Measurements from ENCODE around the gene TMEM150B. TPM values are rescaled to one million over a fixed set of nuclear protein-coding genes. Genes with fewer than 3 reads are reported as not detected.

TMEM150B gene
- polyA plus RNA-seq, 2 of the 4 experiments (the other 2 are of a cell fraction), result 0.26 to 0.39 TPM

GRCh38 chr19:55279340-55279739 is 45.8 kb downstream of the TMEM150B start:
- ATAC-seq (no peak), FAIRE-seq (no peak), DNase-seq (ENCODE audit: low read depth in 1 of 2, low spot score in 1 of 2) (no peak)
- POLR2A ChIA-PET, result interaction anchor here (0.6 to 1.9 kb wide), 8 partner anchors 10 to 320 kb away, joined by 3 to 19 read pairs (median 4); partner anchors contain the start of genes FIZ1, TMEM238 and UBE2S
- Histone ChIP-seq H3K4me2 (peak overlapping the region; percentile 88), H3K27ac (peak overlapping the region; percentile 80 to 92), H3K4me3 (peak overlapping the region; percentile 75), H3K4me1 (peaks cover 26% of the 10 kb centered on the region), H3K9me3 (no peaks in the 10 kb centered on the region)
- CTCF ChIA-PET, result interaction anchor here (1.1 to 5.8 kb wide), 9 partner anchors 10 to 139 kb away, joined by 3 to 37 read pairs (median 6); partner anchors contain the start of genes PPP6R1 and TMEM238
- no peak for TF ChIP-seq CHD4 (IDR thresholded peaks at IDR 0.05; ENCODE audit: borderline replicate concordance)
- WGBS (ENCODE audit: missing lambda C conversion rate), result 8% methylated on average over 18 of the region's 23 CpGs

- H3K4me1 ChIP-seq, result peaks cover 25% of the 10 kb centered on the region
- POLR2A ChIA-PET, result interaction anchor here (1.9 kb wide), 1 partner anchor 129 kb away, joined by 19 read pairs; the partner anchor contains the start of gene UBE2S
- H3K4me3 ChIP-seq, result peak overlapping the region; percentile 75
- peak overlapping the region in 1 of 2 experiments; percentile 92; a peak in 1 of 6 replicates for H3K27ac ChIP-seq
- ATAC-seq (no peak), DNase-seq (ENCODE audit: low read depth in 1 of 2, low spot score in 1 of 2) (no peak), FAIRE-seq (no peak)
- WGBS (ENCODE audit: missing lambda C conversion rate), result 88% methylated on average over 13 of the region's 13 CpGs
- H3K9me3 ChIP-seq, result no peaks in the 10 kb centered on the region
- CTCF ChIA-PET, result interaction anchor here (0.6 to 7.9 kb wide), 13 partner anchors 10 to 140 kb away, joined by 3 to 44 read pairs (median 4); partner anchors contain the start of genes KMT5C, PPP6R1 and TMEM238
- TF ChIP-seq EHF (CRISPR knock-in tag; IDR thresholded peaks at IDR 0.05) (no peak), POLR2AphosphoS2 (conservative IDR thresholded peaks at IDR 0.05; ENCODE audit: low read length) (no peak), NR3C1 (IDR thresholded peaks at IDR 0.05) (no peak), ZFP36 (IDR thresholded peaks at IDR 0.05; ENCODE audit: borderline replicate concordance, partially characterized antibody) (no peak), CHD2 (IDR thresholded peaks at IDR 0.05; ENCODE audit: low read length, partially characterized antibody) (no peak), RCOR1 (IDR thresholded peaks at IDR 0.05; ENCODE audit: low read depth, low read length) (no peak), GATA3 (IDR thresholded peaks at IDR 0.05; ENCODE audit: borderline replicate concordance) (no peak), RAD21 (conservative IDR thresholded peaks at IDR 0.05 in 1 of 2, IDR thresholded peaks at IDR 0.05 in 1 of 2) (no peak), RARB (CRISPR knock-in tag; IDR thresholded peaks at IDR 0.05) (no peak), KDM5A (IDR thresholded peaks at IDR 0.05) (no peak), SREBF2 (IDR thresholded peaks at IDR 0.05) (no peak), CTCF (IDR thresholded peaks at IDR 0.05) (no peak), HOXB13 (CRISPR knock-in tag; IDR thresholded peaks at IDR 0.05; ENCODE audit: low read depth) (no peak), SMC3 (IDR thresholded peaks at IDR 0.05) (no peak), EP300 (IDR thresholded peaks at IDR 0.05) (no peak), NPAS2 (CRISPR knock-in tag; IDR thresholded peaks at IDR 0.05; ENCODE audit: borderline replicate concordance) (no peak), FOSB (CRISPR knock-in tag; IDR thresholded peaks at IDR 0.05) (no peak), ELK1 (IDR thresholded peaks at IDR 0.05; ENCODE audit: low read depth, low read length) (no peak), HEYL (CRISPR knock-in tag; IDR thresholded peaks at IDR 0.05) (no peak)
- H3K4me2 ChIP-seq, result peak overlapping the region; percentile 88
Observed at GRCh38 chr19:55278391-55279135, 46.6 kb downstream of the TMEM150B start.

GRCh38 chr19:55277494-55277893 is 47.6 kb downstream of the TMEM150B start:
- Histone ChIP-seq H3K4me2 (no peak overlapping the region), H3K4me1 (peaks cover 21% of the 10 kb centered on the region), H3K27ac (no peak overlapping the region), H3K4me3 (no peak overlapping the region), H3K9me3 (no peaks in the 10 kb centered on the region)
- POLR2A ChIA-PET, result no interaction called here
- TF ChIP-seq HOXB13 (CRISPR knock-in tag; IDR thresholded peaks at IDR 0.05; ENCODE audit: low read depth) (no peak), HMGXB4 (CRISPR knock-in tag; IDR thresholded peaks at IDR 0.05; ENCODE audit: borderline replicate concordance) (no peak), TP53 (CRISPR knock-in tag; IDR thresholded peaks at IDR 0.05) (no peak)
- FAIRE-seq (no peak), DNase-seq (ENCODE audit: low read depth in 1 of 2, low spot score in 1 of 2) (no peak), ATAC-seq (no peak)
- CTCF ChIA-PET, result interaction anchor here (1.1 to 7.9 kb wide), 12 partner anchors 9 to 136 kb away, joined by 3 to 44 read pairs (median 4); partner anchors contain the start of genes KMT5C, PPP6R1 and TMEM238
- WGBS (ENCODE audit: missing lambda C conversion rate), result 93% methylated on average over 17 of the region's 17 CpGs

Measured in A549 (cell line).